GM12878 (cell line): Measurements from ENCODE around the gene YRDC. TPM values are rescaled to one million over a fixed set of nuclear protein-coding genes. Genes with fewer than 3 reads are reported as not detected.

Source experiments
- ATAC-seq: fragments of 200-7000 bp; cut with Tn5 transposase; 3 replicates; pipeline ENCODE4 v1.9.1; 2020; ENCODE audit warnings: mild to moderate bottlenecking, moderate library complexity
- BruUV-seq: library from RNA; stranded (reverse); fragments of 400-500 nt; replicated peaks from 2 replicates; lab custom pipeline; 2021; lab: Mats Ljungman, UMichigan
- CTCF ChIA-PET: fragments of 300-600 bp; sonication (Branson Sonifier 250); formaldehyde crosslinking; extraction: SDS; loops from one replicate; lab custom pipeline; 2021; ENCODE audit warnings: inconsistent platforms; lab: Yijun Ruan, JAX
- POLR2A ChIA-PET: fragments of 350-600 bp; formaldehyde crosslinking; extraction: SDS; loops from one replicate; lab custom pipeline; 2021; ENCODE audit warnings: inconsistent platforms; lab: Charles Lee
- RAD21 ChIA-PET: fragments of 300-600 bp; sonication (Branson Sonifier 250); formaldehyde crosslinking; loops from one replicate; lab custom pipeline; 2023; ENCODE audit warnings: antibody characterized with exemption; ENCODE audit not compliant: unreplicated experiment; lab: Charles Lee
- SMC1A ChIA-PET: fragments of 300-600 bp; sonication (Branson Sonifier 250); formaldehyde crosslinking; loops from one replicate; lab custom pipeline; 2023; ENCODE audit not compliant: unreplicated experiment, uncharacterized antibody; lab: Charles Lee
- DNase-seq: peaks from one replicate; pipeline ENCODE4 v3.0.0-alpha.2; 2011; ENCODE audit warnings: low read depth, low spot score
- FAIRE-seq: peaks from 3 replicates; lab custom pipeline; 2011; peaks lifted over from hg19 to GRCh38; lab: Jason Lieb, UNC
- H2AFZ ChIP-seq: 2 replicates; pipeline ENCODE4 v1.6.0; 2011; ENCODE audit warnings: low read depth, low read length, control low read depth; ENCODE audit not compliant: control insufficient read depth
- H3K27ac ChIP-seq: 2 replicates; pipeline ENCODE4 v1.5.1; 2011; ENCODE audit warnings: control low read depth; ENCODE audit not compliant: control insufficient read depth, insufficient read depth
- H3K27me3 ChIP-seq, 2 experiments: replicated peaks in 1 of 2; 2 replicates each; pipeline versions ENCODE4 v1.6.0 to v1.6.1; 2011; ENCODE audit warnings: low read length in 1 of 2; ENCODE audit not compliant: control insufficient read depth in 2 of 2, insufficient read depth in 2 of 2
- H3K36me3 ChIP-seq, 2 experiments: 2 replicates each; pipeline ENCODE4 v1.5.1; 2011; ENCODE audit warnings: low read length in 1 of 2; ENCODE audit not compliant: control insufficient read depth in 2 of 2, insufficient read depth in 2 of 2
- H3K4me1 ChIP-seq: 2 replicates; pipeline ENCODE4 v1.6.1; 2011; ENCODE audit warnings: mild to moderate bottlenecking, low read length, moderate library complexity, mixed read lengths; ENCODE audit not compliant: control insufficient read depth, insufficient read depth
- H3K4me2 ChIP-seq: 2 replicates; pipeline ENCODE4 v1.6.0; 2011; ENCODE audit warnings: control low read depth; ENCODE audit not compliant: control insufficient read depth, insufficient read depth
- H3K4me3 ChIP-seq: fragments of 200-600 bp; sonication (generic); 2 replicates; pipeline ENCODE4 v1.5.1; 2016
- H3K79me2 ChIP-seq: 2 replicates; pipeline ENCODE4 v1.6.0; 2011; ENCODE audit warnings: low read length; ENCODE audit not compliant: control insufficient read depth, insufficient read depth
- H3K9ac ChIP-seq: 2 replicates; pipeline ENCODE4 v1.8.0; 2011; ENCODE audit warnings: low read length, control low read depth, mixed read lengths; ENCODE audit not compliant: control insufficient read depth, insufficient read depth
- H3K9me3 ChIP-seq: replicated peaks from 3 replicates; pipeline ENCODE4 v1.5.1; 2011; ENCODE audit warnings: mild to moderate bottlenecking, low read length; ENCODE audit not compliant: control insufficient read depth, insufficient read depth
- H4K20me1 ChIP-seq: 2 replicates; pipeline ENCODE4 v1.6.0; 2011; ENCODE audit not compliant: control insufficient read depth, insufficient read depth
- CHD2 ChIP-seq: IDR thresholded peaks from 2 replicates; pipeline ENCODE4 v1.6.1; 2011; ENCODE audit warnings: low read depth, low read length, improper control_type of control experiment, borderline replicate concordance
- ETV6 ChIP-seq, 2 experiments: fragments of 450-650 bp in 1 of 2; IDR thresholded peaks in 1 of 2; conservative IDR thresholded peaks in 1 of 2; 2 replicates each; pipeline ENCODE4 v1.6.1; 2014; ENCODE audit warnings: antibody characterized with exemption in 1 of 2, borderline replicate concordance in 1 of 2, low read depth in 1 of 2, mild to moderate bottlenecking in 1 of 2, moderate library complexity in 1 of 2
- IRF4 ChIP-seq: IDR thresholded peaks from 2 replicates; pipeline ENCODE4 v1.6.1; 2011; ENCODE audit warnings: low read depth, low read length
- KAT2A ChIP-seq: conservative IDR thresholded peaks from 2 replicates; pipeline ENCODE4 v1.6.1; 2011; ENCODE audit warnings: low read depth, low read length; ENCODE audit not compliant: control insufficient read depth
- NFXL1 ChIP-seq: fragments of 450-650 bp; IDR thresholded peaks from 2 replicates; pipeline ENCODE4 v1.6.1; 2017; ENCODE audit warnings: antibody characterized with exemption, mild to moderate bottlenecking, borderline replicate concordance
- TCF7 ChIP-seq: IDR thresholded peaks from 2 replicates; pipeline ENCODE4 v1.6.1; 2014; ENCODE audit warnings: antibody characterized with exemption, borderline replicate concordance
- ZSCAN29 ChIP-seq: fragments of 450-650 bp; IDR thresholded peaks from 2 replicates; pipeline ENCODE4 v1.6.1; 2017; ENCODE audit warnings: mild to moderate bottlenecking, moderate library complexity
- WGBS: methylation state at CpG from one replicate; pipeline ENCODE4 v1.1.6; 2016; ENCODE audit warnings: low lambda C conversion rate; ENCODE audit not compliant: insufficient replicate concordance, insufficient coverage; ENCODE audit errors: missing lambda C conversion rate; 5-methylcytosine and 5-hydroxymethylcytosine counted together
- in situ Hi-C: fragments of 300-500 bp; cut with MboI; formaldehyde crosslinking; loops from 9 replicates; pipeline ENCODE4 v1.14.3; 2018; ENCODE audit warnings: mixed read lengths
- intact Hi-C: fragments of 100-400 bp; cut with micrococcal nuclease; formaldehyde crosslinking; loops from one replicate; pipeline ENCODE4 v1.14.2; 2022; ENCODE audit not compliant: unreplicated experiment
- polyA plus RNA-seq, 11 experiments: library from polyadenylated mRNA; depleted of rRNA in 4 of 11; unstranded in 6 of 11; stranded (reverse) in 5 of 11; fragments of >200 nt; fragmentation: Nextera tagmentation in 4 of 11; fragmentation: Illumina TruSeq in 1 of 11; extraction: Ambion mirVana in 4 of 11; extraction: Trizol in 1 of 11; gene quantifications; 1 replicate in 1 of 11; 2 replicates in 10 of 11; pipeline versions ENCODE4 v1.2.1 to v1.2.3, GENCODE V29; 2011 to 2016; ENCODE audit warnings: inconsistent platforms in 2 of 11, missing spikeins in 2 of 11, low read depth in 1 of 11
- total RNA-seq, 4 experiments: library from RNA; depleted of rRNA in 3 of 4; stranded (reverse); fragments of >200 nt in 3 of 4; fragmentation: Illumina TruSeq in 1 of 4; extraction: Trizol in 1 of 4; gene quantifications; 2 replicates each; pipeline versions ENCODE4 v1.2.1 to v1.2.3, GENCODE V29; 2013 to 2021
- TF ChIP-seq, protein P1 (sequence below): fragments of 450-650 bp; IDR thresholded peaks from 2 replicates; pipeline ENCODE4 v1.6.1; 2018; ENCODE audit warnings: borderline replicate concordance, mild to moderate bottlenecking; ENCODE audit not compliant: partially characterized antibody
- TF ChIP-seq, protein P2 (sequence below): fragments of 450-650 bp; IDR thresholded peaks from 2 replicates; pipeline ENCODE4 v1.6.1; 2016; ENCODE audit warnings: mild to moderate bottlenecking

YRDC gene
- total and polyA plus RNA-seq, 10 of the 15 experiments (the other 5 are each of a cell fraction or from before 2014, with no cell fraction given), result 2.9 to 36.2 (median 19.3) TPM

DNA sequence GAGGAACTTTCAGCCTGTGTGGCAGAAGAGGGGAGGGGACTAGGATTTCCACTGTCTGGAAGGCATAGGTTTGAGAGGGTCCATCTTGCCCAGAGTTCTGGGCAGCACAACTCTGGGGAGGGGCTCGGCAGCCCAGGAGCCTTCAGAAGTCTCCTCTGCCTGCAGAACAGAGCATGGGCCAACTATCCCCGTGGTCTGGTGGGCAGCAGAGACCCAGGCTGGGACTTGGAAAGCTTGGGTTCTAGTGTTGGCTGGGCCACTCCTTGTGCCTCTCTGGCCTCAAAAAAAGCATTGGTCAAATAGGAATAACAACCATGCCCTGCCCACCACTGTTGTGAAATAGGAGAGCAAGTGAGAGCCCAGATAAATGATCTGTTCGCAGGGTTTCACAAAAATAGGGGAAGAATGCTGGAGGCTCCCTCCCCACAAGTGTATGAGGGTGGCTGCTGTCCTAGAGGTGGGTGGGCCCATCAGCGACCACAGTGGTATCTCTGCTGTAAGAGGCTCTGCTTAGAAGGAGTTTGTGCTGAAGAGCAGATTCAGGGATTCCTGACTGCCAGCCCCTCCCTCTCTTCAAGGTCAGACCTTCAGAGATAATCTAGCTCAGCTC is 52.0 kb downstream of the YRDC start:
- ChIA-PET RAD21 (no interaction called here), POLR2A (interaction anchor here (1.0 kb wide), 1 partner anchor 57 kb away, joined by 3 read pairs; no protein-coding TSS in a partner anchor), CTCF (interaction anchor here (0.6 to 1.3 kb wide), 3 partner anchors 8 to 14 kb away, joined by 3 read pairs; no protein-coding TSS in a partner anchor), SMC1A (interaction anchor here (1.0 kb wide), 1 partner anchor 9 kb away, joined by 4 read pairs; the partner anchor contains the start of gene EPHA10)
- H3K27me3 ChIP-seq, result peaks cover 5 to 6% of the 10 kb centered on the region in 2 experiments; a peak in 2 of 4 replicates
- FAIRE-seq, result no peak
- H4K20me1 ChIP-seq, result no peaks in the 10 kb centered on the region
- DNase-seq, result no peak
- ATAC-seq, result no peak; the same call in 2 of the 3 replicates
- H2AFZ ChIP-seq, result no peak overlapping the region
- BruUV-seq, result no TSS peak
- no peaks in the 10 kb centered on the region for H3K36me3 ChIP-seq
- 19% methylated on average over 4 of the region's 4 CpGs for WGBS
- no peak overlapping the region for H3K27ac ChIP-seq
- no peaks in the 10 kb centered on the region for H3K79me2 ChIP-seq
- in situ Hi-C loops (no loop called here), intact Hi-C loops (no loop called here)
- TF ChIP-seq KAT2A (no peak), ETV6 (conservative IDR thresholded peaks at IDR 0.05 in 1 of 2, IDR thresholded peaks at IDR 0.05 in 1 of 2; ENCODE audit: borderline replicate concordance in 1 of 2, low read depth in 1 of 2) (no peak), ZSCAN29 (no peak), IRF4 (no peak), TCF7 (no peak), NFXL1 (no peak), CHD2 (no peak)
- TF ChIP-seq, protein P1, sequence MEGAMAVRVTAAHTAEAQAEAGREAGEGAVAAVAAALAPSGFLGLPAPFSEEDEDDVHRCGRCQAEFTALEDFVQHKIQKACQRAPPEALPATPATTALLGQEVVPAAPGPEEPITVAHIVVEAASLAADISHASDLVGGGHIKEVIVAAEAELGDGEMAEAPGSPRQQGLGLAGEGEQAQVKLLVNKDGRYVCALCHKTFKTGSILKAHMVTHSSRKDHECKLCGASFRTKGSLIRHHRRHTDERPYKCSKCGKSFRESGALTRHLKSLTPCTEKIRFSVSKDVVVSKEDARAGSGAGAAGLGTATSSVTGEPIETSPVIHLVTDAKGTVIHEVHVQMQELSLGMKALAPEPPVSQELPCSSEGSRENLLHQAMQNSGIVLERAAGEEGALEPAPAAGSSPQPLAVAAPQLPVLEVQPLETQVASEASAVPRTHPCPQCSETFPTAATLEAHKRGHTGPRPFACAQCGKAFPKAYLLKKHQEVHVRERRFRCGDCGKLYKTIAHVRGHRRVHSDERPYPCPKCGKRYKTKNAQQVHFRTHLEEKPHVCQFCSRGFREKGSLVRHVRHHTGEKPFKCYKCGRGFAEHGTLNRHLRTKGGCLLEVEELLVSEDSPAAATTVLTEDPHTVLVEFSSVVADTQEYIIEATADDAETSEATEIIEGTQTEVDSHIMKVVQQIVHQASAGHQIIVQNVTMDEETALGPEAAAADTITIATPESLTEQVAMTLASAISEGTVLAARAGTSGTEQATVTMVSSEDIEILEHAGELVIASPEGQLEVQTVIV, result no peak
- TF ChIP-seq, protein P2, sequence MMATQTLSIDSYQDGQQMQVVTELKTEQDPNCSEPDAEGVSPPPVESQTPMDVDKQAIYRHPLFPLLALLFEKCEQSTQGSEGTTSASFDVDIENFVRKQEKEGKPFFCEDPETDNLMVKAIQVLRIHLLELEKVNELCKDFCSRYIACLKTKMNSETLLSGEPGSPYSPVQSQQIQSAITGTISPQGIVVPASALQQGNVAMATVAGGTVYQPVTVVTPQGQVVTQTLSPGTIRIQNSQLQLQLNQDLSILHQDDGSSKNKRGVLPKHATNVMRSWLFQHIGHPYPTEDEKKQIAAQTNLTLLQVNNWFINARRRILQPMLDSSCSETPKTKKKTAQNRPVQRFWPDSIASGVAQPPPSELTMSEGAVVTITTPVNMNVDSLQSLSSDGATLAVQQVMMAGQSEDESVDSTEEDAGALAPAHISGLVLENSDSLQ, result no peak
- no peaks in the 10 kb centered on the region; the same call in 1 of the 2 replicates for H3K4me1 ChIP-seq
- H3K4me2 ChIP-seq, result no peak overlapping the region
- no peaks in the 10 kb centered on the region for H3K9me3 ChIP-seq
- H3K4me3 ChIP-seq, result no peak overlapping the region
- no peak overlapping the region for H3K9ac ChIP-seq
